Stomach (tissue), 4 donors: ENCODE data around the gene FURIN.

ENCODE experiments used
- CTCF ChIP-seq, 7 experiments: fragments of 450-650 bp in 4 of 7; fragments of 200-600 bp in 3 of 7; sonication (generic) in 3 of 7; IDR thresholded peaks; one replicate each; pipeline ENCODE4 v1.5.1; 2016 to 2019; ENCODE audit warnings: antibody characterized with exemption in 7 of 7, control low read depth in 2 of 7, mild to moderate bottlenecking in 1 of 7
- POLR2A ChIP-seq, 4 donors: fragments of 450-650 bp; IDR thresholded peaks; one replicate each; pipeline ENCODE4 v1.6.1; 2016; ENCODE audit warnings: antibody characterized with exemption in 4 of 4, control low read depth in 2 of 4, mild to moderate bottlenecking in 1 of 4, moderate library complexity in 1 of 4
- POLR2AphosphoS5 ChIP-seq, 3 donors: sonication (generic); formaldehyde crosslinking; IDR thresholded peaks; one replicate each; pipeline ENCODE4 v1.6.1; 2016; ENCODE audit warnings: antibody characterized with exemption in 3 of 3

- peak in 1 of 7 experiments; percentile 33 for TF ChIP-seq CTCF (IDR thresholded peaks at IDR 0.05)
- no peak for TF ChIP-seq POLR2A (IDR thresholded peaks at IDR 0.05)
- TF ChIP-seq POLR2AphosphoS5 (IDR thresholded peaks at IDR 0.05): no peak
Measured at GRCh38 chr15:90931575-90931827, 63.1 kb downstream of the FURIN start.
